Measurements from ENCODE around the gene RELB. TPM values are rescaled to one million over a fixed set of nuclear protein-coding genes. Genes with fewer than 3 reads are reported as not detected.
A peak's percentile ranks its signal among the peaks of the same experiment; 100 is the strongest.

The RELB gene
- total RNA-seq, 1 experiment from 2014 or later, result 4.5 TPM

- no peak for DNase-seq (ENCODE audit: low read depth)
Measured at GRCh38 chr19:45058622-45059159, 57.4 kb downstream of the RELB start.

GRCh38 chr19:45059258-45059965 is 58.1 kb downstream of the RELB start:
- DNase-seq (ENCODE audit: low read depth), result peak; percentile 73

GRCh38 chr19:45061965-45062364 is 60.7 kb downstream of the RELB start:
- no peak for DNase-seq (ENCODE audit: low read depth)

- no peak for DNase-seq (ENCODE audit: low read depth)
Measured at GRCh38 chr19:45063851-45064801, 62.9 kb downstream of the RELB start.

GRCh38 chr19:45066921-45067661 is 65.8 kb downstream of the RELB start:
- no peak for DNase-seq (ENCODE audit: low read depth)

- no peak for DNase-seq (ENCODE audit: low read depth)
Measured at GRCh38 chr19:45068041-45068440, 66.8 kb downstream of the RELB start.

- DNase-seq (ENCODE audit: low read depth), result no peak
Measured at GRCh38 chr19:45069056-45069455, 67.8 kb downstream of the RELB start.

- DNase-seq (ENCODE audit: low read depth), result no peak
Measured at GRCh38 chr19:45070214-45070613, 69.0 kb downstream of the RELB start.

GRCh38 chr19:45070861-45071544 is 69.7 kb downstream of the RELB start:
- DNase-seq (ENCODE audit: low read depth), result no peak

- DNase-seq (ENCODE audit: low read depth), result no peak
Measured at GRCh38 chr19:45071545-45071938, 70.3 kb downstream of the RELB start.

GRCh38 chr19:45071969-45072790 is 70.9 kb downstream of the RELB start:
- DNase-seq (ENCODE audit: low read depth), result no peak

- no peak for DNase-seq (ENCODE audit: low read depth)
Measured at GRCh38 chr19:45074744-45075300, 73.6 kb downstream of the RELB start.

GRCh38 chr19:45075301-45076028 is 74.2 kb downstream of the RELB start:
- DNase-seq (ENCODE audit: low read depth), result no peak

GRCh38 chr19:45076029-45076850 is 75.0 kb downstream of the RELB start, which contains the start of gene ZNF296:
ZNF296 (minus strand) TSS chr19:45076478; CDS start chr19:45076373, 105 bp downstream.
- no peak for DNase-seq (ENCODE audit: low read depth)

- DNase-seq (ENCODE audit: low read depth), result no peak
Measured at GRCh38 chr19:45076851-45077730, 75.8 kb downstream of the RELB start.

- DNase-seq (ENCODE audit: low read depth), result no peak
Measured at GRCh38 chr19:45078390-45079062, 77.3 kb downstream of the RELB start.

All from LHCN-M2 (cell line).